IPS DF 6.9 (cell line): ENCODE data around the gene TLCD3B.
A peak's percentile ranks its signal among the peaks of the same experiment; 100 is the strongest.

Source experiments
- DNase-seq: peaks from one replicate; pipeline ENCODE4 v3.0.0-alpha.2; 2013; ENCODE audit warnings: low read depth, low spot score
- H3K27ac ChIP-seq: one replicate; pipeline ENCODE4 v1.5.1; 2013; ENCODE audit warnings: low read length, control low read depth
- H3K27me3 ChIP-seq: 2 replicates; pipeline ENCODE4 v1.6.1; 2013; ENCODE audit warnings: mild to moderate bottlenecking, low read length; ENCODE audit not compliant: control insufficient read depth, insufficient read depth
- H3K36me3 ChIP-seq: 2 replicates; pipeline ENCODE4 v1.6.1; 2013; ENCODE audit warnings: low read length; ENCODE audit not compliant: control insufficient read depth, insufficient read depth
- H3K4me1 ChIP-seq: 2 replicates; pipeline ENCODE4 v1.6.1; 2013; ENCODE audit warnings: low read length; ENCODE audit not compliant: control insufficient read depth, insufficient read depth
- H3K4me3 ChIP-seq: 2 replicates; pipeline ENCODE4 v1.5.1; 2013; ENCODE audit warnings: mild to moderate bottlenecking, low read length
- H3K9me3 ChIP-seq: 2 replicates; pipeline ENCODE4 v1.6.1; 2013; ENCODE audit warnings: low read length, inconsistent platforms; ENCODE audit not compliant: control insufficient read depth, insufficient read depth
- WGBS: extraction: QIAGEN DNeasy Blood & Tissue Kit; methylation state at CpG from one replicate; pipeline ENCODE4 v1.1.7; 2013; ENCODE audit warnings: mixed read lengths, missing lambda C conversion rate; ENCODE audit not compliant: insufficient read length, insufficient coverage; 5-methylcytosine and 5-hydroxymethylcytosine counted together

The TLCD3B gene, protein sequence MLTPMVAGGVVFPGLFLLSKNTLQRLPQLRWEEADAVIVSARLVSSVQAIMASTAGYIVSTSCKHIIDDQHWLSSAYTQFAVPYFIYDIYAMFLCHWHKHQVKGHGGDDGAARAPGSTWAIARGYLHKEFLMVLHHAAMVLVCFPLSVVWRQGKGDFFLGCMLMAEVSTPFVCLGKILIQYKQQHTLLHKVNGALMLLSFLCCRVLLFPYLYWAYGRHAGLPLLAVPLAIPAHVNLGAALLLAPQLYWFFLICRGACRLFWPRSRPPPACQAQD

DNA sequence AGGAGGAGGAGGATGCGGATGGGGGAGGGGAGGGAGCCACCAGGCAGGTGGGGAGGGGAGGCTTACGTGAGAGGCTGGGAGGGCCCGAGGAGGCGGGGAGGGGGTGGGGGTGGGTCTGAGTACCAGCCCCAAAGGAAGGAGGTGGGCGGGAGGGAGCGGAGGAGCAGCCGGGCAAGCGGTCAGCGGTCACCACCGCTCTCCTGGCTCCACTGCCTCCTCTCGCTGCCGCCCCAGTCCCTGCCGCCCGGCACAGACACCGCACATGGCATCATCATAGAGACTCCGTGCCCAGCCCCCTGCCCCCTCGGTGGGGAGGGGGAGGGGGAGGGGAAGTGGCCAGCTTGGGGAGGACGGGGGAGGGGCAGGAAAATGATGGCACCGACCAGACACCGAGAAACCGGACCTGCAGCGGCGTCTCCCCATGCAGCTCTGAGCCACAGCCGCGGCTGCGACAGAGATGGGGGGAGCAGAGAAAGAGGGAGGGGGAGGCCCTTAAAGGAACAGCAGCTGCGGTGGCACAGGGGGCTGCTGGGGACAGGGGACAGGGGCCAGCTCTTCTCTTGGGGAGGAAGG lies at the start of gene TLCD3B:
Gene TLCD3B, minus strand, starts transcription at position 431 of the 573 bp plus-strand sequence. CDS start 744 bp downstream, outside the sequence.
- no peak within 1 kb of the TSS for H3K27ac ChIP-seq
- H3K4me3 ChIP-seq: peak within 1 kb of the TSS; percentile 65; the same call in 1 of the 2 replicates
- H3K36me3 ChIP-seq: no peaks in the 10 kb centered on the region; the same call in 1 of the 2 replicates
- no peak for DNase-seq
- no CpG with 5 or more reads among the region's 27 CpGs for WGBS
- peaks cover 7% of the 10 kb centered on the region for H3K4me1 ChIP-seq
- H3K27me3 ChIP-seq: no peaks in the 10 kb centered on the region
- no peaks in the 10 kb centered on the region for H3K9me3 ChIP-seq

DNA sequence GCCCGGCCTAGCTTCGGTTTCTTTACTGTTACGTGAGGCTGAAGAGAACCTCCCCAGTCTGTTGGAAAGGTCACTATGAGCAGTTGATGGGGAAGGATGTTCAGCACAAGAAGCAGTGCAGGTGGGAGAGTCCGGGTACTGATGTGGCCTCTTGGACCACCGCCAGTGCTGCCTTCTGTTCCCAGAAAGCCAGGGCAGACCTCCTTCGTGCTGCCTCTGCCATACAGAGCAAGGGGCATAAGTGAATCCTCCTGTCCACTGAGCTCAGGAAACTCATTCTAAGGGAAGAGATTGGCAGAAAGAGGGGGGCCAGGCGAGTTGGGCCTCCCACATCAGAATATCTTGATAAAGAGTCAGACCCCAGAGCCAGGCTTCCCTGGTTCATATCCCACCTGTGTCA lies 48.4 kb upstream of the TLCD3B start:
- H3K27ac ChIP-seq: no peak overlapping the region
- no peaks in the 10 kb centered on the region for H3K9me3 ChIP-seq
- no peak for DNase-seq
- H3K4me3 ChIP-seq: no peak overlapping the region
- WGBS: no CpG with 5 or more reads among the region's 7 CpGs
- H3K27me3 ChIP-seq: no peaks in the 10 kb centered on the region
- peaks cover 1% of the 10 kb centered on the region; the same call in 1 of the 2 replicates for H3K4me1 ChIP-seq
- peaks cover 30% of the 10 kb centered on the region for H3K36me3 ChIP-seq

DNA sequence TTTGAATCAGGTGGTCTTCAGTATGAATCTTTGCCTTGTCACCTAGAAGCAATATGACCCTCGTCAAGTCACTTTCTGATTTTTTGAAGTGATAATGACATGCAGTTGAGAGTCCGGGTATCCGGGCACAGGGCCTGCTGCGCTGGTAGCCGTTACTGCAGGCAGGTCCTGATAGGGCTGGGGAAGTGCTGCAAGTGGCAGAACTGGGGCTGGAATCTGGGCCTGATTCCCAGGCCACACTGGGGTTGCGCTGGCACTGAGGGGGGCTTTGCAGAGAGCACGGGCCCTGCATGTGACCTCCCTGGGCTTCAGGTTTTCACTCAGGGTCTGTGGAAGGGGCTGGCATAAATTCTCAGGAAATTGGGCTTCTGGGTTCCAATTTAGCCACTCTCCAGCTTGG lies 47.7 kb upstream of the TLCD3B start:
- WGBS: no CpG with 5 or more reads among the region's 7 CpGs
- no peaks in the 10 kb centered on the region for H3K9me3 ChIP-seq
- H3K36me3 ChIP-seq: peaks cover 23% of the 10 kb centered on the region
- H3K27ac ChIP-seq: no peak overlapping the region
- no peak for DNase-seq
- H3K27me3 ChIP-seq: no peaks in the 10 kb centered on the region
- peaks cover 1% of the 10 kb centered on the region; the same call in 1 of the 2 replicates for H3K4me1 ChIP-seq
- H3K4me3 ChIP-seq: no peak overlapping the region

DNA sequence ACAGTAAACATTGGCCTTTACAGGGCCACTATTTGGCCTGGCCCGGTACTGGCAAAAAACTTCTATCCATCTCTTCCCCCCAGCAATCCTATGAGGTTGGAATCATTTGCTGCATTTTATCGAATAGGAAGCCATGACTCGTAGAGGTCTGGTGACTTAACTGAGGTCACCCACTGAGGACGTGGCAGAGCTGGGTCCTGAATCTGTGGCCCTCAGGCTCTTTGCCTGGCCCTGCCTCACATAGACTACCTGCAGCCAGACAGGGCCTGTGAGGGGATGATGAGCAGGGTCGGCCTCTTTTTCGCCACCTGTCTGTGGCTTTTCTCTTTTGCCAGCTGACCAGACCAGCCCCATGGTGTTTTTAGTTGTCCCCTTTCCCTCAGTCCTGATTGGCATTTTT lies 46.6 kb upstream of the TLCD3B start:
- Histone ChIP-seq H3K36me3 (peaks cover 13% of the 10 kb centered on the region), H3K4me3 (no peak overlapping the region)

DNA sequence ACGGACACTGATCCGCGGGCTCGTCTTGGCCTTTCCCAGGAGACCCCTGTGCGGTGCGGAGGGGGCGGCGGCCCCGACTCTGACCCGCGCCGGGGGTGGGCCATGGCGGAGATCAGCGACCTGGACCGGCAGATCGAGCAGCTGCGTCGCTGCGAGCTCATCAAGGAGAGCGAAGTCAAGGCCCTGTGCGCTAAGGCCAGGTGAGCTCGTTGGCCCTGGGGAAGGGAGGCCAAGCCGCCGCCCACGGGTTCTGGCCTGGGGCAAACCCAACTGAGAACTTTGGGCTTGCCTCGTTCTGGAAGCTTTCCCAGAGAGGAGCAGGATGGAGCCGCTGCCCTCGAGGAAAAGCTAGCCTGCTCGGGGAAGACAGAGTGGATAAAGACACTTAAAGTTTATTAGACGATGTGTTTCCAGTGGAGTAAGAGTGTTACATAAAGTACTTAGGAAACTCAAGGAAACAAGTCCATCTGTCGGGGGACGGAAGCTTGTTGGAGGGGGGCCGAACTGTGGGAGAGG lies 45.3 kb upstream of the TLCD3B start:
- DNase-seq: no peak
- Histone ChIP-seq H3K9me3 (no peaks in the 10 kb centered on the region), H3K27me3 (no peaks in the 10 kb centered on the region), H3K4me1 (peaks cover 1% of the 10 kb centered on the region; the same call in 1 of the 2 replicates), H3K27ac (no peak overlapping the region), H3K36me3 (peaks cover 16% of the 10 kb centered on the region), H3K4me3 (peak overlapping the region; percentile 99)
- no CpG with 5 or more reads among the region's 33 CpGs for WGBS

More for the DNA sequence above, 46.6 kb upstream of the TLCD3B start:
- peaks cover 1% of the 10 kb centered on the region; the same call in 1 of the 2 replicates for H3K4me1 ChIP-seq
- no peaks in the 10 kb centered on the region for H3K9me3 ChIP-seq
- DNase-seq: no peak
- no peak overlapping the region for H3K27ac ChIP-seq
- H3K27me3 ChIP-seq: no peaks in the 10 kb centered on the region
- WGBS: no CpG with 5 or more reads among the region's 6 CpGs

DNA sequence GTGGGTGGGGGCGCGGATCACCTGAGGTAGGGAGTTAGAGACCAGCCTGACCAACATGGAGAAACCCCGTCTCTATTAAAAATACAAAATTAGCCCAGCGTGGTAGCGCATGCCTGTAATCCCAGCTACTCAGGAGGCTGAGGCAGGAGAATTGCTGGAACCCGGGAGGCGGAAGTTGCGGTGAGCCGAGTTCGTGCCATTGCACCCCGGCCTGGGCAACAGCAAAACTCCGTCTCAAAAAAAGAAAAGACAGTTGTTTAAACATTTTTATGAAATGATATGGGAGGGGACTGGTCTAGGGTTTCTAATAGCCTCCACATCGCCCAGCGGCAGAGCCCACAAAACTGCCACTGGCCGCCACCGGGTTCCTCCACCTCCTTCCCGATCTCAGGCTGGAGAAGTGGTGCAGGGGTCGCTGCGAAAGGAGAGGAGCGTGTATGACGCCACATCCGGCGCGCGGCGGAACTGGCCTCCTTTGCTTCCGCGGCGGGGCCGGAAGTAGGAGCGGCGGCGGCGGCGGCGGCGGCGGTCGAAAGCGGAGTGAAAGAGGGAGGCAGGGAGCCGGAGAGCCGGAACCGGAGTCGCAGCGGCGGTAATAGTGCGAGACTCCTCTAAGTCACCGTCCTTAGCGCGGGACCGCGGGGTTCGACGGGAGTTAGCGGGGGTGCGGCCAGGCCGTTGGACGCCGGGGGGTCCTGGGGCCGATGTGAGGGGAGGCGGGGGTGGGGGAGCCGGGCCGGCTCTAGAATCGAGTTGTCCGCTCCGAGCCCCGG lies 44.6 kb upstream of the TLCD3B start, which contains the start of gene PPP4C:
Gene PPP4C, plus strand, starts transcription at position 492 of the 773 bp plus-strand sequence. CDS start 384 bp downstream, outside the sequence.
- no CpG with 5 or more reads among the region's 67 CpGs for WGBS
- DNase-seq: no peak
- Histone ChIP-seq H3K4me1 (peaks cover 1% of the 10 kb centered on the region; the same call in 1 of the 2 replicates), H3K9me3 (no peaks in the 10 kb centered on the region), H3K27me3 (no peaks in the 10 kb centered on the region), H3K36me3 (peaks cover 14% of the 10 kb centered on the region), H3K4me3 (peak within 1 kb of the TSS; percentile 99), H3K27ac (no peak within 1 kb of the TSS)

DNA sequence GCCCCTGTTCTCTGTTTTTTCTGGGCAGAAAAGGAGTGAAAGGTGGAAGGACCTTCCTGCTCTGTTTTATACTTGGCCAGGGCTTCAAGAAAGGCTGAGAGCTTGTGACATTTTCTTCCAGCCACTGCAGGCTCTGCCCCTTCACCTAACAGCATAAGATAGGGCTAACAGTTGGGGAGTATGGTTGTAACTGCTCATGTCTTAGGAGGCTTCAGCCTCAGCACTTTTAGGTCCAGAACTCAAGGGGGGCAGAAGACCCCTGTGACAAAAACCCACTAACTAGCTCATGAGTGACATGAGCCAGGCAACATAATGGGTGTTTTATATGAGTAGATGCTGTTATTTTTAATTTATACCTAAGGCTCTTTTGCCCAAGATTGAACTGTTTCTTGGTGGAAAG lies 39.4 kb upstream of the TLCD3B start:
- no peak overlapping the region for H3K27ac ChIP-seq
- no peaks in the 10 kb centered on the region for H3K27me3 ChIP-seq
- H3K4me3 ChIP-seq: no peak overlapping the region
- H3K36me3 ChIP-seq: peaks cover 39% of the 10 kb centered on the region
- no peak for DNase-seq
- no peaks in the 10 kb centered on the region for H3K4me1 ChIP-seq
- no peaks in the 10 kb centered on the region for H3K9me3 ChIP-seq

DNA sequence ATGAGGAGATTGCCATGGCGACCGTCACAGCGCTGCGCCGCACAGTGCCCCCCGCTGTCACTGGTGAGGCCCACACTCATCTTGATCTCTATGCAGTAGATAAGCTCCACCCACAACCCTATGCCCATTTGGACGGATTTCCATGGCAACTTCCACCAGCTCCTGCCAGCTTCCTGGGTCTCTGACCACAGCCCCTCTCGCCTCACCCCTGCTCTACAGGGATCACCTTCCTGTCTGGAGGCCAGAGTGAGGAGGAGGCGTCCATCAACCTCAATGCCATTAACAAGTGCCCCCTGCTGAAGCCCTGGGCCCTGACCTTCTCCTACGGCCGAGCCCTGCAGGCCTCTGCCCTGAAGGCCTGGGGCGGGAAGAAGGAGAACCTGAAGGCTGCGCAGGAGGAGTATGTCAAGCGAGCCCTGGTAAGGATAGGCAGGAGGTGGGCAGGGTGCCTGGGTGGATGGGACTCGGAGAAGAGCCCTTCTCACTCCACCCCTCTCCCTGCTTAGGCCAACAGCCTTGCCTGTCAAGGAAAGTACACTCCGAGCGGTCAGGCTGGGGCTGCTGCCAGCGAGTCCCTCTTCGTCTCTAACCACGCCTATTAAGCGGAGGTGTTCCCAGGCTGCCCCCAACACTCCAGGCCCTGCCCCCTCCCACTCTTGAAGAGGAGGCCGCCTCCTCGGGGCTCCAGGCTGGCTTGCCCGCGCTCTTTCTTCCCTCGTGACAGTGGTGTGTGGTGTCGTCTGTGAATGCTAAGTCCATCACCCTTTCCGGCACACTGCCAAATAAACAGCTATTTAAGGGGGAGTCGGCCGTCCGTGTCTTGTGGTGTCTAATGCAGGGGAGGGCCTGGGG lies 38.8 kb upstream of the TLCD3B start:
- Histone ChIP-seq H3K36me3 (peaks cover 39% of the 10 kb centered on the region), H3K9me3 (no peaks in the 10 kb centered on the region)

DNA sequence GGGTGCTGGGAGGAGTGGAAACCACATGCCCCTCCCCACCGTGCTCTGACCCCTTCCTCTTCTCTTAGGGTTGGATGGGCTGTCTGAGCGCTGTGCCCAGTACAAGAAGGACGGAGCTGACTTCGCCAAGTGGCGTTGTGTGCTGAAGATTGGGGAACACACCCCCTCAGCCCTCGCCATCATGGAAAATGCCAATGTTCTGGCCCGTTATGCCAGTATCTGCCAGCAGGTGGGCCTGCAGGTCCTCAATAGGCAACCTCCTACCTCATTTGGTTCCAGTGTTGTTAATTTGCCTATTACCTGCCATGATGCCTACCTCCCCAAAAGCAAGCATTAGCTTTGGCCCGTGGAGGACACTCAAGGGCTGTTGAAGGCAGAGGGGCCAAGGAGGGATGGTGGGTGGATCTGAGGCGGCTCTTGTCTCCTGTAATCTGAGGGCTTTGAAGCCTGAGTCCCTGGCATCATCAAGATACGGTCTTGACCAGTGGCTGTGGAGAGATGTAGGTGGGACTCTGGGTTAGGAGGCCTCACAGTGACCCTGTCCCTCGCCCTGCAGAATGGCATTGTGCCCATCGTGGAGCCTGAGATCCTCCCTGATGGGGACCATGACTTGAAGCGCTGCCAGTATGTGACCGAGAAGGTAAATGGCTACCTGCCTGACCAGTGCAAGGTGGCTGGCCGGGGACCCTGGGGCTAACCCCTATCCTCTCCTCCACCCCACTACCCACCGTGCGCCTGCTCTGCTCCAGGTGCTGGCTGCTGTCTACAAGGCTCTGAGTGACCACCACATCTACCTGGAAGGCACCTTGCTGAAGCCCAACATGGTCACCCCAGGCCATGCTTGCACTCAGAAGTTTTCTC lies 37.9 kb upstream of the TLCD3B start:
- Histone ChIP-seq H3K27me3 (no peaks in the 10 kb centered on the region), H3K4me3 (no peak overlapping the region), H3K4me1 (no peaks in the 10 kb centered on the region), H3K27ac (no peak overlapping the region), H3K9me3 (no peaks in the 10 kb centered on the region), H3K36me3 (peaks cover 39% of the 10 kb centered on the region)
- WGBS: no CpG with 5 or more reads among the region's 17 CpGs
- no peak for DNase-seq

More for the DNA sequence above, 38.8 kb upstream of the TLCD3B start:
- no peak for DNase-seq
- no CpG with 5 or more reads among the region's 31 CpGs for WGBS
- H3K4me3 ChIP-seq: no peak overlapping the region
- no peaks in the 10 kb centered on the region for H3K27me3 ChIP-seq
- no peaks in the 10 kb centered on the region for H3K4me1 ChIP-seq
- H3K27ac ChIP-seq: no peak overlapping the region
